A549 (cell line): Measurements from ENCODE around the gene STAU1.

Experiments used
- CEBPB ChIP-seq, 2 experiments: fragments of >200 bp in 1 of 2; sonication (Bioruptor Twin) in 1 of 2; formaldehyde crosslinking in 1 of 2; IDR thresholded peaks; 2 replicates each; pipeline ENCODE4 v1.6.1; 2012 to 2016
- FOSL2 ChIP-seq, 2 experiments: fragments of 450-650 bp in 1 of 2; fragments of >200 bp in 1 of 2; sonication (Bioruptor Twin) in 1 of 2; formaldehyde crosslinking; IDR thresholded peaks; 2 replicates each; pipeline versions ENCODE4 v1.5.0 to v1.6.1; 2016 to 2020; ENCODE audit warnings: mild to moderate bottlenecking in 1 of 2, moderate library complexity in 1 of 2
- JUNB ChIP-seq: fragments of >200 bp; sonication (Bioruptor Twin); formaldehyde crosslinking; IDR thresholded peaks from 2 replicates; pipeline ENCODE4 v1.6.1; 2016
- MAFK ChIP-seq: fragments of 450-650 bp; IDR thresholded peaks from 2 replicates; pipeline ENCODE4 v1.6.1; 2014; ENCODE audit not compliant: partially characterized antibody
- MAZ ChIP-seq: fragments of 150-350 bp; IDR thresholded peaks from 2 replicates; pipeline ENCODE4 v1.6.1; 2014; ENCODE audit warnings: antibody characterized with exemption, low read depth, low read length, borderline replicate concordance
- NR3C1 ChIP-seq: fragments of >200 bp; sonication (Bioruptor Twin); formaldehyde crosslinking; IDR thresholded peaks from 3 replicates; pipeline ENCODE4 v1.6.1; 2017
- PHF8 ChIP-seq: fragments of 200-600 bp; sonication (generic); IDR thresholded peaks from 2 replicates; pipeline ENCODE4 v1.6.1; 2016; ENCODE audit warnings: low read depth, mild to moderate bottlenecking, antibody characterized with exemption, moderate library complexity, borderline replicate concordance
- POLR2A ChIP-seq: IDR thresholded peaks from 2 replicates; pipeline ENCODE4 v1.6.1; 2012; ENCODE audit warnings: mild to moderate bottlenecking, low read length
- TF ChIP-seq, protein P1 (sequence below): fragments of >200 bp; sonication (Bioruptor Twin); formaldehyde crosslinking; IDR thresholded peaks from 3 replicates; pipeline ENCODE4 v1.5.1; 2016

GRCh38 chr20:49074521-49074920 is 113.6 kb downstream of the STAU1 start:
- no peak for TF ChIP-seq CEBPB (IDR thresholded peaks at IDR 0.05)
- TF ChIP-seq, protein P1, sequence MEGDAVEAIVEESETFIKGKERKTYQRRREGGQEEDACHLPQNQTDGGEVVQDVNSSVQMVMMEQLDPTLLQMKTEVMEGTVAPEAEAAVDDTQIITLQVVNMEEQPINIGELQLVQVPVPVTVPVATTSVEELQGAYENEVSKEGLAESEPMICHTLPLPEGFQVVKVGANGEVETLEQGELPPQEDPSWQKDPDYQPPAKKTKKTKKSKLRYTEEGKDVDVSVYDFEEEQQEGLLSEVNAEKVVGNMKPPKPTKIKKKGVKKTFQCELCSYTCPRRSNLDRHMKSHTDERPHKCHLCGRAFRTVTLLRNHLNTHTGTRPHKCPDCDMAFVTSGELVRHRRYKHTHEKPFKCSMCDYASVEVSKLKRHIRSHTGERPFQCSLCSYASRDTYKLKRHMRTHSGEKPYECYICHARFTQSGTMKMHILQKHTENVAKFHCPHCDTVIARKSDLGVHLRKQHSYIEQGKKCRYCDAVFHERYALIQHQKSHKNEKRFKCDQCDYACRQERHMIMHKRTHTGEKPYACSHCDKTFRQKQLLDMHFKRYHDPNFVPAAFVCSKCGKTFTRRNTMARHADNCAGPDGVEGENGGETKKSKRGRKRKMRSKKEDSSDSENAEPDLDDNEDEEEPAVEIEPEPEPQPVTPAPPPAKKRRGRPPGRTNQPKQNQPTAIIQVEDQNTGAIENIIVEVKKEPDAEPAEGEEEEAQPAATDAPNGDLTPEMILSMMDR: no peak
- no peak for TF ChIP-seq POLR2A
- no peak for TF ChIP-seq PHF8
- TF ChIP-seq FOSL2 (IDR thresholded peaks at IDR 0.05): no peak
- no peak for TF ChIP-seq FOSL2 (CRISPR knock-in tag; IDR thresholded peaks at IDR 0.05)
- no peak for TF ChIP-seq MAZ
- no peak for TF ChIP-seq NR3C1
- no peak for TF ChIP-seq JUNB
- no peak for TF ChIP-seq MAFK
